Endothelial cell of umbilical vein (primary cell): ENCODE data around the gene C1QTNF2. TPM values are rescaled to one million over a fixed set of nuclear protein-coding genes. Genes with fewer than 3 reads are reported as not detected.
A peak's percentile ranks its signal among the peaks of the same experiment; 100 is the strongest.

ENCODE experiments used
- BruUV-seq: library from RNA; stranded (reverse); fragments of 400-500 nt; replicated peaks from 2 replicates; lab custom pipeline; 2021; lab: Mats Ljungman, UMichigan
- CTCF ChIA-PET: fragments of 300-600, 350-600 bp; sonication (Branson Sonifier 250); formaldehyde crosslinking; loops from one replicate; lab custom pipeline; 2021; ENCODE audit warnings: antibody characterized with exemption, inconsistent platforms; lab: Charles Lee
- POLR2A ChIA-PET: fragments of 300-600, 350-600 bp; sonication (Branson Sonifier 250); formaldehyde crosslinking; loops from one replicate; lab custom pipeline; 2021; ENCODE audit warnings: antibody characterized with exemption, inconsistent platforms; lab: Charles Lee
- DNase-seq: peaks from one replicate; pipeline ENCODE4 v3.0.0-alpha.2; 2011; ENCODE audit warnings: low read depth, low spot score
- FAIRE-seq: peaks from 2 replicates; lab custom pipeline; 2011; peaks lifted over from hg19 to GRCh38; lab: Jason Lieb, UNC
- H2AFZ ChIP-seq: 2 replicates; pipeline ENCODE4 v1.6.0; 2012; ENCODE audit warnings: low read depth, low read length, control low read depth, inconsistent platforms
- H3K27ac ChIP-seq: 2 replicates; pipeline ENCODE4 v1.5.1; 2011; ENCODE audit warnings: low read depth, mild to moderate bottlenecking, control low read depth, low read length, moderate library complexity; ENCODE audit not compliant: insufficient read depth
- H3K27me3 ChIP-seq, 2 experiments: 2 replicates each; pipeline versions ENCODE4 v1.6.0 to v1.6.1; 2011; ENCODE audit warnings: low read length in 2 of 2, mixed read lengths in 1 of 2; ENCODE audit not compliant: control insufficient read depth in 2 of 2, insufficient read depth in 2 of 2
- H3K36me3 ChIP-seq, 2 experiments: 2 replicates in 1 of 2; 3 replicates in 1 of 2; pipeline ENCODE4 v1.5.1; 2011; ENCODE audit warnings: low read length in 2 of 2, mild to moderate bottlenecking in 1 of 2, moderate library complexity in 1 of 2; ENCODE audit not compliant: control insufficient read depth in 2 of 2, insufficient read depth in 2 of 2; ENCODE audit errors: extremely low read depth in 1 of 2
- H3K4me1 ChIP-seq: 3 replicates; pipeline ENCODE4 v1.5.1; 2011; ENCODE audit warnings: mild to moderate bottlenecking, low read length; ENCODE audit not compliant: control insufficient read depth, insufficient read depth; ENCODE audit errors: extremely low read depth
- H3K4me2 ChIP-seq: 2 replicates; pipeline ENCODE4 v1.6.1; 2011; ENCODE audit warnings: low read length, control low read depth, mixed read lengths; ENCODE audit not compliant: insufficient read depth
- H3K4me3 ChIP-seq, 3 experiments: fragments of 200-600 bp in 1 of 3; sonication (generic), shearing (Covaris generic) in 1 of 3; replicated peaks in 1 of 3; 2 replicates each; pipeline ENCODE4 v1.5.1; 2011 to 2016; ENCODE audit warnings: control low read depth in 3 of 3, low read length in 3 of 3, mild to moderate bottlenecking in 2 of 3, inconsistent platforms in 1 of 3, low read depth in 1 of 3, moderate library complexity in 1 of 3; ENCODE audit not compliant: insufficient read depth in 1 of 3
- H3K79me2 ChIP-seq: 2 replicates; pipeline ENCODE4 v1.6.0; 2012; ENCODE audit warnings: low read length, inconsistent platforms; ENCODE audit not compliant: control insufficient read depth, insufficient read depth
- H3K9ac ChIP-seq: replicated peaks from 2 replicates; pipeline ENCODE3; 2011; ENCODE audit warnings: low read length, control low read depth; ENCODE audit not compliant: insufficient read depth; ENCODE audit errors: extremely low read depth
- H3K9me1 ChIP-seq: replicated peaks from 3 replicates; pipeline ENCODE4 v1.6.0; 2011; ENCODE audit warnings: mild to moderate bottlenecking, low read length; ENCODE audit not compliant: control insufficient read depth, insufficient read depth; ENCODE audit errors: extremely low read depth
- H3K9me3 ChIP-seq: replicated peaks from 2 replicates; pipeline ENCODE4 v1.5.1; 2012; ENCODE audit warnings: low read length, inconsistent platforms; ENCODE audit not compliant: control insufficient read depth, insufficient read depth
- H4K20me1 ChIP-seq: replicated peaks from 2 replicates; pipeline ENCODE3; 2011; ENCODE audit warnings: mild to moderate bottlenecking, low read length; ENCODE audit not compliant: control insufficient read depth, insufficient read depth; ENCODE audit errors: extremely low read depth
- CTCF ChIP-seq, 2 donors: IDR thresholded peaks; 1 replicate in 1 of 2; 2 replicates in 1 of 2; pipeline ENCODE4 v1.5.1; 2011; ENCODE audit warnings: low read length in 2 of 2, mild to moderate bottlenecking in 2 of 2, moderate library complexity in 2 of 2, control low read depth in 1 of 2, inconsistent platforms in 1 of 2, low read depth in 1 of 2; ENCODE audit not compliant: insufficient read depth in 1 of 2; ENCODE audit errors: extremely low read depth in 1 of 2
- EZH2 ChIP-seq: IDR thresholded peaks from 2 replicates; pipeline ENCODE4 v1.6.1; 2012; ENCODE audit warnings: borderline replicate concordance, low read depth, mild to moderate bottlenecking, moderate library complexity, low read length, inconsistent platforms; ENCODE audit not compliant: severe bottlenecking
- GATA2 ChIP-seq: IDR thresholded peaks from 2 replicates; pipeline ENCODE4 v1.7.0; 2011; ENCODE audit warnings: low read depth, mild to moderate bottlenecking, moderate library complexity, mixed read lengths, low read length; ENCODE audit not compliant: insufficient read length, insufficient read depth
- JUN ChIP-seq: IDR thresholded peaks from 2 replicates; pipeline ENCODE4 v1.6.1; 2011; ENCODE audit warnings: borderline replicate concordance, low read depth; ENCODE audit not compliant: insufficient read length, insufficient read depth
- MAX ChIP-seq: IDR thresholded peaks from 2 replicates; pipeline ENCODE4 v1.6.1; 2011; ENCODE audit not compliant: insufficient read depth, insufficient read length
- MYC ChIP-seq: IDR thresholded peaks from one replicate; pipeline ENCODE4 v1.6.1; 2011; ENCODE audit warnings: mild to moderate bottlenecking, low read depth, low read length
- POLR2AphosphoS5 ChIP-seq: IDR thresholded peaks from 2 replicates; pipeline ENCODE4 v1.6.1; 2012; ENCODE audit warnings: low read depth, mild to moderate bottlenecking, control low read depth, low read length, moderate library complexity; ENCODE audit not compliant: insufficient read depth
- dilution Hi-C: fragments of 300-500 bp; cut with MboI; formaldehyde crosslinking; loops from one replicate; pipeline ENCODE4 v1.15.0; 2019; ENCODE audit warnings: low sequenced_read_pairs; ENCODE audit not compliant: extremely low pct_ligation_motif_present
- intact Hi-C: fragments of 100-400 bp; cut with micrococcal nuclease; formaldehyde crosslinking; loops from one replicate; pipeline ENCODE4 v1.10.0; 2022
- polyA plus RNA-seq, 4 experiments: library from polyadenylated mRNA; depleted of rRNA in 3 of 4; stranded (reverse) in 3 of 4; unstranded in 1 of 4; fragments of >200 nt; gene quantifications; 2 replicates each; pipeline versions ENCODE4 v1.2.1 to v1.2.3, GENCODE V29; 2011 to 2012; ENCODE audit warnings: missing spikeins in 1 of 4
- total RNA-seq: library from RNA; stranded (reverse); gene quantifications from 2 replicates; pipeline ENCODE4 v1.2.3, GENCODE V29; 2021

C1QTNF2 gene
- total and polyA plus RNA-seq, 2 donors (not counting 3 experiments of a cell fraction or from before 2014, with no cell fraction given), result 0.52 to 0.53 TPM

DNA sequence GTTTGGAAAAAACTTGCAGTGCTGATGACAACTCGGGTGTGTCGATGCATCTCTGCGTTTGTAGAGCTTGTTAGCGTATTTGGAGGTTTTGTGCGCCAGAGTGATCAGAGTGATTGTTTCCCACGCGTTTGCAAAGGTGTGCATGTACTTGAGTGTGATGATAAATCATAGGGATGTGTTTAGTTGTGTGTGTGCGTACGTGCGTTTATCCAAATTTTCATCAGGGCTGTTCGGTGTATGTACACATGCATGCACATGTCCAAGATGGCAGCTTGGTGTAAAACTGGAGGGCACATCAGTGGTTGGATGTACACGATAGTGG, 248 bp upstream of the C1QTNF2 start:
- dilution Hi-C loops, result no loop called here
- CTCF ChIA-PET, result interaction anchor here (0.8 to 2.9 kb wide), 9 partner anchors 9 to 349 kb away, joined by 3 to 23 read pairs (median 6); no protein-coding TSS in a partner anchor
- DNase-seq, result no peak

DNA sequence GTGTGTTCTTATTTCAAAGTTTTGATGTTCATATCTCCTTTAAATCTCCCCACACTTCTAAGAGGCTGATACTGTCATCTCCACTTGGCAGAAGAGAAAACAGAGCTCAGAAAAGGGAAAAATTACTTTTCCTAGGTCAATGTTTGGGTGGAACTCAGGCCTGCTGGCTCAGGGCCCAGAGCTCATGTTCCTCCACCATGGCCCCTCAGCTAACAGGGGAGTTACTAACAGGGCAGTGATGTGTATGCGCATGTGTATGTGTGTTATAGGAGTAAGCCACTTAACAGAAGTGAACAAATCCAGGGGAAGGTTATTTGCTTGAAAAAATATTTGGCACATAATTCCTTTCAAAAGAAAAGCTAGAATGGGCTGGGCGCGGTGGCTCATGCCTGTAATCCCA, 2.5 kb downstream of the C1QTNF2 start:
- no peak overlapping the region for H3K9ac ChIP-seq
- no TSS peak for BruUV-seq
- DNase-seq (no peak), FAIRE-seq (no peak)
- peaks cover 30 to 35% of the 10 kb centered on the region in 2 experiments for H3K27me3 ChIP-seq
- no peak overlapping the region for H3K27ac ChIP-seq
- no peak overlapping the region for H3K4me2 ChIP-seq
- POLR2A ChIA-PET, result no interaction called here
- no peaks in the 10 kb centered on the region for H3K36me3 ChIP-seq
- dilution Hi-C loops, result no loop called here
- H4K20me1 ChIP-seq, result no peaks in the 10 kb centered on the region
- peaks cover 7% of the 10 kb centered on the region for H3K4me1 ChIP-seq
- no peak overlapping the region for H3K4me3 ChIP-seq
- TF ChIP-seq EZH2, result no peak
- TF ChIP-seq GATA2, result no peak
- TF ChIP-seq CTCF (IDR thresholded peaks at IDR 0.05; ENCODE audit: extremely low read depth in 1 of 2, insufficient read depth in 1 of 2, low read depth in 1 of 2, low read length in 2 of 2), result no peak
- no peak for TF ChIP-seq MYC
- no peak for TF ChIP-seq JUN
- no peak for TF ChIP-seq MAX
- no peak for TF ChIP-seq POLR2AphosphoS5
- H3K9me1 ChIP-seq, result no peaks in the 10 kb centered on the region
- H3K79me2 ChIP-seq, result no peaks in the 10 kb centered on the region
- intact Hi-C loops, result no loop called here
- CTCF ChIA-PET, result interaction anchor here (1.3 kb wide), 1 partner anchor 23 kb away, joined by 5 read pairs; no protein-coding TSS in a partner anchor
- H2AFZ ChIP-seq, result no peak overlapping the region
- no peaks in the 10 kb centered on the region for H3K9me3 ChIP-seq

More for the DNA sequence above, 248 bp upstream of the C1QTNF2 start:
- peak overlapping the region; percentile 63 for H2AFZ ChIP-seq
- FAIRE-seq, result no peak
- TF ChIP-seq MYC (no peak), EZH2 (peak; percentile 59)
- H3K27me3 ChIP-seq, result peaks cover 54 to 60% of the 10 kb centered on the region in 2 experiments
- no peaks in the 10 kb centered on the region for H3K79me2 ChIP-seq
- H3K27ac ChIP-seq, result no peak overlapping the region
- POLR2A ChIA-PET, result no interaction called here
- no peaks in the 10 kb centered on the region for H3K9me1 ChIP-seq
- intact Hi-C loops, result no loop called here
- H3K36me3 ChIP-seq, result no peaks in the 10 kb centered on the region
- H3K9ac ChIP-seq, result peak overlapping the region; percentile 19
- H3K4me2 ChIP-seq, result peak overlapping the region; percentile 86
- no peaks in the 10 kb centered on the region for H4K20me1 ChIP-seq
- no TSS peak for BruUV-seq
- peak overlapping the region in 1 of 3 experiments; percentile 46 for H3K4me3 ChIP-seq
- H3K9me3 ChIP-seq, result no peaks in the 10 kb centered on the region
- H3K4me1 ChIP-seq, result peaks cover 7% of the 10 kb centered on the region
